ENCODE data around the gene KAT2B.
A peak's percentile ranks its signal among the peaks of the same experiment; 100 is the strongest.

KAT2B gene

DNA sequence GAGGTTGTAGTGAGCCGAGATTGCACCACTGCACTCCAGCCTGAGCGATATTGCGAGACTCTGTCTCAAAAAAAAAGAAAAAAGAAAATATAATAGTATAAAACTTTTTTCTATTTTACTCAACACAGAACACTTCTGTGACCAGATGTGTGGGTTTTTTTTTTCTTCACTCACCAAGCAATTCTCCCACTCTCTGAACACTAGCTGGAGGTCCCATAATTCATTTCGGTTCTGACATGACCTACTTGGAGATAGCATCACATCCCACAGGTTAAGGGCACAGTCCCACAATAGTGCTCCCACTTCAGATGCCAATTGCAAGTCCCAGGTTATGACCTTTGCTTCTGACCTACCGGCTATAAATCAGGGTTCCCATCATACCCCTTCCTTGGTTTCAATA lies 35.0 kb downstream of the KAT2B start:
- TF ChIP-seq, protein P1, sequence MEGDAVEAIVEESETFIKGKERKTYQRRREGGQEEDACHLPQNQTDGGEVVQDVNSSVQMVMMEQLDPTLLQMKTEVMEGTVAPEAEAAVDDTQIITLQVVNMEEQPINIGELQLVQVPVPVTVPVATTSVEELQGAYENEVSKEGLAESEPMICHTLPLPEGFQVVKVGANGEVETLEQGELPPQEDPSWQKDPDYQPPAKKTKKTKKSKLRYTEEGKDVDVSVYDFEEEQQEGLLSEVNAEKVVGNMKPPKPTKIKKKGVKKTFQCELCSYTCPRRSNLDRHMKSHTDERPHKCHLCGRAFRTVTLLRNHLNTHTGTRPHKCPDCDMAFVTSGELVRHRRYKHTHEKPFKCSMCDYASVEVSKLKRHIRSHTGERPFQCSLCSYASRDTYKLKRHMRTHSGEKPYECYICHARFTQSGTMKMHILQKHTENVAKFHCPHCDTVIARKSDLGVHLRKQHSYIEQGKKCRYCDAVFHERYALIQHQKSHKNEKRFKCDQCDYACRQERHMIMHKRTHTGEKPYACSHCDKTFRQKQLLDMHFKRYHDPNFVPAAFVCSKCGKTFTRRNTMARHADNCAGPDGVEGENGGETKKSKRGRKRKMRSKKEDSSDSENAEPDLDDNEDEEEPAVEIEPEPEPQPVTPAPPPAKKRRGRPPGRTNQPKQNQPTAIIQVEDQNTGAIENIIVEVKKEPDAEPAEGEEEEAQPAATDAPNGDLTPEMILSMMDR (conservative IDR thresholded peaks at IDR 0.05): no peak
- H3K27ac ChIP-seq: no peak overlapping the region

DNA sequence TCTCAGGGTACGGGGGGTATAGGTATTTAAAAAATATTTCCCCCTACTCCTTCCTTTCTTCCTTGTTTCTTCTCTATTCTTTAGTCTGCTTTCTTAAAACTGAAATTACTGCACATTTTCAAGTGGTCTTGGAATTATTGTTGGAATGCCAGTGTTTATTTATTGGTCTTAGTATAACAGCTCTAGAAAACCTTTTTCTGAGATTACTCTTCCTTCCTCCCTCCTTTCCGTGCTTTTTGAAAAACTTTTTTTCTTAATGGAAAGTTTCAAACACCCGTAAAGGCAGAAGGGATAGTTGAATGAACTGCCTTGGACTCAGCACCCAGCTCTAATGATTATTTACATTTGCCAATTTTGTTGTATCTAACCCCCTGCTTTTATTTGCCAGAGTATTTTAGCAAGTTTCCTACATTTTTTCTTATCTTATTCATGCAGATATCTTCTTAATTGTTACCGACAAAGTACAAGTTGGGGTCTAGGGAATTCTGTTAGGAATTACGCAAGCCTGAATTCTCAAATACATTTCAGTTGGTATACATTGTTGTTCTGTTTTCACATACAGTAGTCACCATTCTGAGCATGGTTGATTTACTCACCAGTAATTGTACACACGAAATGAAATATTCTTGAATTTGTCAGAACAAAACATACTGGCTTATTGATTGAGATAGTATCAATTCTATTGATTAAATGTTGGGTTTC lies 36.2 kb downstream of the KAT2B start:
- TF ChIP-seq, protein P1 (conservative IDR thresholded peaks at IDR 0.05): no peak
- no peak overlapping the region for H3K27ac ChIP-seq

DNA sequence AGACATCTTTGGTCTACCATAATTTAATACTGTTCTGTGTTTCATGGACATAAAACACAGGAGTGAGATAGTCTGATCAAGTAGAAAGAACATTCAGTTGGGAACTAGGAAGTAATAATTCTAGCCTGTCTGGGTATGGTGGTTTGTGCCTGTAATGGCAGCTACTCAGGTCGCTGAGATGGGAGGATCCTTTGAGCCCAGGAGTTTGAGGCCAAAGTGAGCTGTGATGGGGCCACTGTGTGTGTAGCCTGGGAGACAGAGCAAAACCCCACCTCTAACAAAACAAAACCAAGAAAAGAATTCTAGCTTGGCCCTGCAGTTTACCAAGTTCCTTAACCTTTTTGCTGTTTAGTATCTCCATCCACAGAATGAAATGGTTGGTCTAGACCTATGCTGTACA lies 36.8 kb downstream of the KAT2B start:
- no peak overlapping the region for H3K27ac ChIP-seq
- TF ChIP-seq, protein P1 (conservative IDR thresholded peaks at IDR 0.05): no peak

DNA sequence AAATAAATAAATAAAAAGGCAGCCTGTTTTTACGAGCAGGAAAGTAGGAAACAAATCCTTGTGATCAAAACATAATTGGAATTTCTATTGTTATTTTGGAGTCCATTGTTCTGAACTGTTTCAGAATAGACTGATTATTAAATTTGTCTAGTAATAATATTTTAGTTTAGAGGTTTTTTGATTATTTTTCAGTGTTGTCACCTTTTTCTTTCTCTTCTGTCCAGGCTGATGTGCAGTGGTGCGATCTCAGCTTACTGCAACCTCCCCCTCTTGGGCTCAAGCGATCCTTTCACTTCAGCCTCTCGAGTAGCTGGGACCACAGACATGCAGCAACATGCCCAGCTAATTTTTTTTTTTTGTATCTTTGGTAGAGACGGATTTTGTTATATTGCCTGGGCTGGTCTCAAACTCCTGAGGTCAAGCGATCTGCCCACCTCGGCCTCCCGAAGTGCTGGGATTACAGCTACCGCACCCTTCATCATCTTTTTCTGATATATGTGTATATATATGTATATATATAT lies 38.0 kb downstream of the KAT2B start:
- TF ChIP-seq, protein P1 (conservative IDR thresholded peaks at IDR 0.05): no peak
- no peak overlapping the region for H3K27ac ChIP-seq

DNA sequence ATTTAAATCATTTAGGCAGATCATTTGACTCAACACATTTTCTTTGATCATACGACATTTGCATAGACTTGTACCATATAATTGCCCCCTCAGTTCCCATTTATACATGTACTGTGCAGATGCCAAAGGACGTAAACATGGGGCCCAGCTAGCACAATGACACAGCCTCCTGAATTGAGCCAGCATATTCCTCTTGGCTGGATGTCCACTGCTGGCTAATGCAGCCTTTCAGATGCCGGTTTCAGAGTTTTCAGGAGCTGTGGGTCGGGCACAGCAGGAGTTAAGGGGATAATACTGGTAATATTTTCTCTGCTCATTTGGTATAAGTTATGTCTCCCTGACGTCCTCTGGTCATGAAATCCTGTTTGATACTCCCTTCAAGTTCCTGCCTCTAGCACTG lies 39.4 kb downstream of the KAT2B start:
- TF ChIP-seq, protein P1 (conservative IDR thresholded peaks at IDR 0.05): no peak
- H3K27ac ChIP-seq: peak overlapping the region; percentile 51

DNA sequence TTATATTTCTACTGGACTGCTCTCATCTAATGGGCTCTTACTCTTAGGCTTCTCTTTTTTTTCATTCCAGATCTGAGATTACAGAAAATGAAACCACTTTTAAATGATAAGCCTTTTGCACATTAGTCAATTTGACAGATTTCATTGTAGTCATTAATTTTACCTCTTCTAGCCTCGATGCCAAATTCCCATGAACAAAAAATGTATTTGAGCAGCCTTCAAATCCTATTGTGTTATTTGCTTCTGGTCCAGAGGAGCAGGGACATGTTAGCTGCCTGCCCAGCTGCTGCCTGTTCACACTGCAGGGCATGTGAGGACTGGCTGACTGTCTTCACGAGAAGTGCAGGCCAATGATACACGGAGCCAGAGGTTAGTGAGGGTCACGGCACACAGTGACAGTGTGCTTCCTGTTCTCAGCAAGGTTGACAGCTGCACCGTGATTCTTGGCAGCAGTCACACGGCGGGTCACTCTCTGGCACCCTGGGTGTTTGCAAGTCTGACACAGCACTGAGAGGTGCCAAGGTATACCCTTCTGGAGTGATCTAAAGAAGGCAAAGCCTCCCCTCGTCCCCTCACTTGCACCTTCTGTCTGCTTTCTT lies 40.8 kb downstream of the KAT2B start:
- H3K27ac ChIP-seq: peak overlapping the region; percentile 51
- TF ChIP-seq, protein P1 (conservative IDR thresholded peaks at IDR 0.05): no peak

DNA sequence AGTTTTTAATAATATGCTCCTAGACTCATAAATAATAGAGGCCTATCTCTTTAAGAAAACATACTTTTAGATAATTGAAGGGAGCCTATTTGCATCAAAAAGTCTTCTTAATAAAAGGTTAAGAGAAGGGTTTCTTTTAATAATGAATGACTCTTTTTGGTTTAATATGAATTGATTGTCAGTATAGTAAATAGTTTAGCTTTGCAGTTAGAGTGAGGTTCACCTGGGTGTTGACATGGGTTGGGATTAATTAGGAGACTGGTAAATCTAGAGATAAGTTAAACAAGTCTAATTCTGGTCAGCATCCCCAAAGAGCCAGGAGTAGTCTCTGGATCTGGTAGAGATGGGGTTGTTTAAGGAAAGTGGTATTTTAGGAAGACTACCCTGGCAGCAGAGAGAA lies 43.0 kb downstream of the KAT2B start:
- no peak overlapping the region for H3K27ac ChIP-seq
- TF ChIP-seq, protein P1 (conservative IDR thresholded peaks at IDR 0.05): no peak

Measured in VCaP (cell line).